Endothelial cell of umbilical vein (primary cell): ENCODE measurements around the gene TLE1. TPM values are rescaled to one million over a fixed set of nuclear protein-coding genes. Genes with fewer than 3 reads are reported as not detected.
A peak's percentile ranks its signal among the peaks of the same experiment; 100 is the strongest.

ENCODE experiments used
- BruUV-seq: library from RNA; stranded (reverse); fragments of 400-500 nt; replicated peaks from 2 replicates; lab custom pipeline; 2021; lab: Mats Ljungman, UMichigan
- CTCF ChIA-PET: fragments of 300-600, 350-600 bp; sonication (Branson Sonifier 250); formaldehyde crosslinking; loops from one replicate; lab custom pipeline; 2021; ENCODE audit warnings: antibody characterized with exemption, inconsistent platforms; lab: Charles Lee
- POLR2A ChIA-PET: fragments of 300-600, 350-600 bp; sonication (Branson Sonifier 250); formaldehyde crosslinking; loops from one replicate; lab custom pipeline; 2021; ENCODE audit warnings: antibody characterized with exemption, inconsistent platforms; lab: Charles Lee
- DNase-seq: peaks from one replicate; pipeline ENCODE4 v3.0.0-alpha.2; 2011; ENCODE audit warnings: low read depth, low spot score
- FAIRE-seq: peaks from 2 replicates; lab custom pipeline; 2011; peaks lifted over from hg19 to GRCh38; lab: Jason Lieb, UNC
- H2AFZ ChIP-seq: 2 replicates; pipeline ENCODE4 v1.6.0; 2012; ENCODE audit warnings: low read depth, low read length, control low read depth, inconsistent platforms
- H3K27ac ChIP-seq: 2 replicates; pipeline ENCODE4 v1.5.1; 2011; ENCODE audit warnings: low read depth, mild to moderate bottlenecking, control low read depth, low read length, moderate library complexity; ENCODE audit not compliant: insufficient read depth
- H3K27me3 ChIP-seq, 2 experiments: 2 replicates each; pipeline versions ENCODE4 v1.6.0 to v1.6.1; 2011; ENCODE audit warnings: low read length in 2 of 2, mixed read lengths in 1 of 2; ENCODE audit not compliant: control insufficient read depth in 2 of 2, insufficient read depth in 2 of 2
- H3K36me3 ChIP-seq, 2 experiments: 2 replicates in 1 of 2; 3 replicates in 1 of 2; pipeline ENCODE4 v1.5.1; 2011; ENCODE audit warnings: low read length in 2 of 2, mild to moderate bottlenecking in 1 of 2, moderate library complexity in 1 of 2; ENCODE audit not compliant: control insufficient read depth in 2 of 2, insufficient read depth in 2 of 2; ENCODE audit errors: extremely low read depth in 1 of 2
- H3K4me1 ChIP-seq: 3 replicates; pipeline ENCODE4 v1.5.1; 2011; ENCODE audit warnings: mild to moderate bottlenecking, low read length; ENCODE audit not compliant: control insufficient read depth, insufficient read depth; ENCODE audit errors: extremely low read depth
- H3K4me2 ChIP-seq: 2 replicates; pipeline ENCODE4 v1.6.1; 2011; ENCODE audit warnings: low read length, control low read depth, mixed read lengths; ENCODE audit not compliant: insufficient read depth
- H3K4me3 ChIP-seq, 3 experiments: fragments of 200-600 bp in 1 of 3; sonication (generic), shearing (Covaris generic) in 1 of 3; replicated peaks in 1 of 3; 2 replicates each; pipeline ENCODE4 v1.5.1; 2011 to 2016; ENCODE audit warnings: control low read depth in 3 of 3, low read length in 3 of 3, mild to moderate bottlenecking in 2 of 3, inconsistent platforms in 1 of 3, low read depth in 1 of 3, moderate library complexity in 1 of 3; ENCODE audit not compliant: insufficient read depth in 1 of 3
- H3K79me2 ChIP-seq: 2 replicates; pipeline ENCODE4 v1.6.0; 2012; ENCODE audit warnings: low read length, inconsistent platforms; ENCODE audit not compliant: control insufficient read depth, insufficient read depth
- H3K9ac ChIP-seq: replicated peaks from 2 replicates; pipeline ENCODE3; 2011; ENCODE audit warnings: low read length, control low read depth; ENCODE audit not compliant: insufficient read depth; ENCODE audit errors: extremely low read depth
- H3K9me1 ChIP-seq: replicated peaks from 3 replicates; pipeline ENCODE4 v1.6.0; 2011; ENCODE audit warnings: mild to moderate bottlenecking, low read length; ENCODE audit not compliant: control insufficient read depth, insufficient read depth; ENCODE audit errors: extremely low read depth
- H3K9me3 ChIP-seq: replicated peaks from 2 replicates; pipeline ENCODE4 v1.5.1; 2012; ENCODE audit warnings: low read length, inconsistent platforms; ENCODE audit not compliant: control insufficient read depth, insufficient read depth
- H4K20me1 ChIP-seq: replicated peaks from 2 replicates; pipeline ENCODE3; 2011; ENCODE audit warnings: mild to moderate bottlenecking, low read length; ENCODE audit not compliant: control insufficient read depth, insufficient read depth; ENCODE audit errors: extremely low read depth
- CTCF ChIP-seq, 2 donors: IDR thresholded peaks; 1 replicate in 1 of 2; 2 replicates in 1 of 2; pipeline ENCODE4 v1.5.1; 2011; ENCODE audit warnings: low read length in 2 of 2, mild to moderate bottlenecking in 2 of 2, moderate library complexity in 2 of 2, control low read depth in 1 of 2, inconsistent platforms in 1 of 2, low read depth in 1 of 2; ENCODE audit not compliant: insufficient read depth in 1 of 2; ENCODE audit errors: extremely low read depth in 1 of 2
- EZH2 ChIP-seq: IDR thresholded peaks from 2 replicates; pipeline ENCODE4 v1.6.1; 2012; ENCODE audit warnings: borderline replicate concordance, low read depth, mild to moderate bottlenecking, moderate library complexity, low read length, inconsistent platforms; ENCODE audit not compliant: severe bottlenecking
- FOS ChIP-seq: IDR thresholded peaks from 2 replicates; pipeline ENCODE4 v1.6.1; 2011; ENCODE audit warnings: mild to moderate bottlenecking, low read length, moderate library complexity, borderline replicate concordance; ENCODE audit not compliant: insufficient read depth
- GATA2 ChIP-seq: IDR thresholded peaks from 2 replicates; pipeline ENCODE4 v1.7.0; 2011; ENCODE audit warnings: low read depth, mild to moderate bottlenecking, moderate library complexity, mixed read lengths, low read length; ENCODE audit not compliant: insufficient read length, insufficient read depth
- JUN ChIP-seq: IDR thresholded peaks from 2 replicates; pipeline ENCODE4 v1.6.1; 2011; ENCODE audit warnings: borderline replicate concordance, low read depth; ENCODE audit not compliant: insufficient read length, insufficient read depth
- MAX ChIP-seq: IDR thresholded peaks from 2 replicates; pipeline ENCODE4 v1.6.1; 2011; ENCODE audit not compliant: insufficient read depth, insufficient read length
- MYC ChIP-seq: IDR thresholded peaks from one replicate; pipeline ENCODE4 v1.6.1; 2011; ENCODE audit warnings: mild to moderate bottlenecking, low read depth, low read length
- POLR2A ChIP-seq: IDR thresholded peaks from 2 replicates; pipeline ENCODE4 v1.6.1; 2012; ENCODE audit warnings: low read depth, mild to moderate bottlenecking, control low read depth, low read length
- POLR2AphosphoS5 ChIP-seq: IDR thresholded peaks from 2 replicates; pipeline ENCODE4 v1.6.1; 2012; ENCODE audit warnings: low read depth, mild to moderate bottlenecking, control low read depth, low read length, moderate library complexity; ENCODE audit not compliant: insufficient read depth
- dilution Hi-C: fragments of 300-500 bp; cut with MboI; formaldehyde crosslinking; loops from one replicate; pipeline ENCODE4 v1.15.0; 2019; ENCODE audit warnings: low sequenced_read_pairs; ENCODE audit not compliant: extremely low pct_ligation_motif_present
- intact Hi-C: fragments of 100-400 bp; cut with micrococcal nuclease; formaldehyde crosslinking; loops from one replicate; pipeline ENCODE4 v1.10.0; 2022
- polyA plus RNA-seq, 4 experiments: library from polyadenylated mRNA; depleted of rRNA in 3 of 4; stranded (reverse) in 3 of 4; unstranded in 1 of 4; fragments of >200 nt; gene quantifications; 2 replicates each; pipeline versions ENCODE4 v1.2.1 to v1.2.3, GENCODE V29; 2011 to 2012; ENCODE audit warnings: missing spikeins in 1 of 4
- total RNA-seq: library from RNA; stranded (reverse); gene quantifications from 2 replicates; pipeline ENCODE4 v1.2.3, GENCODE V29; 2021

The TLE1 gene
- total and polyA plus RNA-seq, 2 donors (not counting 3 experiments of a cell fraction or from before 2014, with no cell fraction given): 55.0 to 58.2 TPM

- DNase-seq (peak; percentile 24), FAIRE-seq (no peak)
- no peaks in the 10 kb centered on the region for H3K9me3 ChIP-seq
- CTCF ChIA-PET: interaction anchor here (1.0 to 1.1 kb wide), 2 partner anchors 50 to 110 kb away, joined by 3 to 4 read pairs; no protein-coding TSS in a partner anchor
- no peaks in the 10 kb centered on the region for H3K79me2 ChIP-seq
- no TSS peak for BruUV-seq
- dilution Hi-C loops (no loop called here), intact Hi-C loops (no loop called here)
- no peaks in the 10 kb centered on the region for H3K9me1 ChIP-seq
- H3K27ac ChIP-seq: no peak overlapping the region
- no peak overlapping the region for H3K4me2 ChIP-seq
- no peak overlapping the region for H3K9ac ChIP-seq
- no peaks in the 10 kb centered on the region for H3K27me3 ChIP-seq
- H2AFZ ChIP-seq: no peak overlapping the region
- peaks cover 10% of the 10 kb centered on the region in 2 experiments for H3K36me3 ChIP-seq
- TF ChIP-seq CTCF (IDR thresholded peaks at IDR 0.05; ENCODE audit: extremely low read depth in 1 of 2, insufficient read depth in 1 of 2, low read depth in 1 of 2, low read length in 2 of 2) (no peak), MAX (no peak), GATA2 (no peak), EZH2 (no peak), POLR2A (no peak), FOS (no peak), POLR2AphosphoS5 (no peak), MYC (no peak), JUN (no peak)
- no peaks in the 10 kb centered on the region for H4K20me1 ChIP-seq
- no peaks in the 10 kb centered on the region for H3K4me1 ChIP-seq
- no peak overlapping the region for H3K4me3 ChIP-seq
- POLR2A ChIA-PET: no interaction called here
Measured at GRCh38 chr9:81632599-81632998, 56.7 kb downstream of the TLE1 start.
